GM21619 (cell line): ENCODE data around the gene PCDHA4.
"Not testable (repeated sequence)": the region's sequence is repeated elsewhere in the genome, so short reads cannot be mapped to it uniquely, and the experiment has no call there.

Experiments used
- ATAC-seq: cut with Tn5 transposase; IDR thresholded peaks from one replicate; pipeline ENCODE4 v1.9.1; 2021; ENCODE audit not compliant: unreplicated experiment

Gene PCDHA4

DNA sequence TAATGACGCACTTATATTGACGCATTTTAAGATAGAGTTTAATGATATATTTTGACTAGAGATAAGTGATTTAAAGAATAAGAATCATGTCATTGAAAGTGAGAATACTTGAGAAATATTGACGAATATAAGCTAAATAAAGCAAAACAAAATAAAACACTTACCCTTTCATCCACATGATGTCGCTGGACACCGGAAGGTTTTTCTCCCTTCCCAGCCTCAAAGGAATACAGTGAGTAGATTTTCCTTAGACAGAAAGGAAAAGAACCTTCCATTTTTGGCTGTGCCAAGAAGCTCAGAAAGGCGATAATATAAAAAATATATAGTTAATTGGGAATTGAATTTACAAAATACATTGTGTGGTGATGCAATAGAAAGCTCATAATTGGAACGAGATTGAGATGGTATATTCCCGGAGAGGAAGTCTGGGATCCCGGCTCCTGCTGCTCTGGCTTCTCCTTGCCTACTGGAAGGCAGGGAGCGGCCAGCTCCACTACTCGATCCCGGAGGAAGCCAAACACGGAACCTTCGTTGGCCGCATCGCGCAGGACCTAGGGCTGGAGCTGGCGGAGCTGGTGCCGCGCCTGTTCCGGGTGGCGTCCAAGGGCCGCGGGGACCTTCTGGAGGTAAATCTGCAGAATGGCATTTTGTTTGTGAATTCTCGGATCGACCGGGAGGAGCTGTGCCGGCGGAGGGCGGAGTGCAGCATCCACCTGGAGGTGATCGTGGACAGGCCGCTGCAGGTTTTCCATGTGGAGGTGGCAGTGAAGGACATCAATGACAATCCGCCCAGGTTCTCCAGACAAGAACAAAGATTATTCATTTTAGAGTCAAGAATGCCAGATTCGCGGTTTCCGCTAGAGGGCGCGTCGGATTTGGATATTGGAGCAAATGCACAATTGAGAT is 14.8 kb downstream of the PCDHA4 start, which contains the start of gene PCDHA5:
Gene PCDHA5 (plus strand): TSS at position 239 of the 906 bp plus-strand sequence.
- no peak for ATAC-seq

DNA sequence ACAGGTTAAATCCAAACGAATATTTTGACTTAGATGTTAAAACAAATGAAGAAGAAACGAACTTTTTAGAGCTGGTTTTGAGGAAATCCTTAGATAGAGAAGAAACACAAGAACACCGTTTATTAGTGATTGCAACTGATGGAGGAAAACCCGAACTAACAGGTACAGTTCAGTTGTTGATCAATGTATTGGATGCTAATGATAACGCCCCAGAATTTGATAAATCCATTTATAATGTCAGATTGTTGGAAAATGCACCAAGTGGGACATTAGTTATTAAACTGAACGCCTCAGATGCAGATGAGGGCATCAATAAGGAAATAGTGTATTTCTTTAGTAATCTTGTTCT is 15.4 kb downstream of the PCDHA4 start:
- no peak for ATAC-seq

- not testable (repeated sequence) for ATAC-seq
Observed at GRCh38 chr5:140822969-140823368, 16.1 kb downstream of the PCDHA4 start.

DNA sequence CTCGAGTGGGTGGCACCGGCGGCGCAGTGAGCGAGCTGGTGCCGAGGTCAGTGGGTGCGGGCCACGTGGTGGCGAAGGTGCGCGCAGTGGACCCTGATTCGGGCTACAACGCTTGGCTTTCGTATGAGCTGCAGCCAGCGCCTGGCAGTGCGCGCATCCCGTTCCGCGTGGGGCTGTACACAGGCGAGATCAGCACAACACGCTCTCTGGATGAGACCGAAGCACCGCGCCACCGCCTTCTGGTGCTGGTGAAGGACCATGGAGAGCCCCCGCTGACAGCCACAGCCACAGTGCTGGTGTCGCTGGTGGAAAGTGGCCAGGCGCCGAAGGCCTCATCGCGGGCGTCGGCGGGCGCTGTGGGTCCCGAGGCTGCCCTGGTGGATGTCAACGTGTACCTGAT is 16.6 kb downstream of the PCDHA4 start:
- ATAC-seq, result no peak

DNA sequence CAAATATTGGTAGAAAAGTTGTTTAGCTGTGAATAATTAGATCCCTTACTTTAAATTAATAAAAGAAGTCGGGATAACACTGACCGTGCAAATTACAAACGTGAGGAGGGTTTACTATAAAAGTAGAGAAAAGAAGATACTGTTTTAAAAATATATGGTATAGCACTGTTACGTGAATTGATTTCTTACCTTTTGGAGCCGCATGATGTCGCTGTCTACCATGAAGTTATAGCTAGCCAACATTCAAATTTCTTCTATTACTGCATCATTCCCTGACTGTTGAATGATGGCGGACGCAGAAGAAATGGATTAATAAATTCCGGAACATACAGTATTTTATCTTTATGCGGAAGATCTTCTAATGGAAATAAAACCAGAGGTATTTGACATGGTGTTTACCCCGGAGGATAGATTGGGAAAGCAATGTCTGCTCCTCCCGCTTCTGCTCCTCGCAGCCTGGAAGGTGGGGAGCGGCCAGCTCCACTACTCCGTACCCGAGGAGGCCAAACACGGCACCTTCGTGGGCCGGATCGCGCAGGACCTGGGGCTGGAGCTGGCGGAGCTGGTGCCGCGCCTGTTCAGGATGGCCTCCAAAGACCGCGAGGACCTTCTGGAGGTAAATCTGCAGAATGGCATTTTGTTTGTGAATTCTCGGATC is 21.0 kb downstream of the PCDHA4 start, which contains the start of gene PCDHA6:
Gene PCDHA6 (plus strand): TSS at position 257 of the 658 bp plus-strand sequence. CDS start 132 bp downstream, at position 389.
- ATAC-seq, result no peak

- ATAC-seq, result no peak
Observed at GRCh38 chr5:140828362-140828737, 21.5 kb downstream of the PCDHA4 start.

GRCh38 chr5:140829511-140830501 is 22.9 kb downstream of the PCDHA4 start:
- not testable (repeated sequence) for ATAC-seq

- no peak for ATAC-seq
Observed at GRCh38 chr5:140833993-140834392, 27.1 kb downstream of the PCDHA4 start, which contains the start of gene PCDHA7. TSS of gene PCDHA7 (plus strand) at chr5:140834269. CDS start at chr5:140834384, 115 bp downstream.

DNA sequence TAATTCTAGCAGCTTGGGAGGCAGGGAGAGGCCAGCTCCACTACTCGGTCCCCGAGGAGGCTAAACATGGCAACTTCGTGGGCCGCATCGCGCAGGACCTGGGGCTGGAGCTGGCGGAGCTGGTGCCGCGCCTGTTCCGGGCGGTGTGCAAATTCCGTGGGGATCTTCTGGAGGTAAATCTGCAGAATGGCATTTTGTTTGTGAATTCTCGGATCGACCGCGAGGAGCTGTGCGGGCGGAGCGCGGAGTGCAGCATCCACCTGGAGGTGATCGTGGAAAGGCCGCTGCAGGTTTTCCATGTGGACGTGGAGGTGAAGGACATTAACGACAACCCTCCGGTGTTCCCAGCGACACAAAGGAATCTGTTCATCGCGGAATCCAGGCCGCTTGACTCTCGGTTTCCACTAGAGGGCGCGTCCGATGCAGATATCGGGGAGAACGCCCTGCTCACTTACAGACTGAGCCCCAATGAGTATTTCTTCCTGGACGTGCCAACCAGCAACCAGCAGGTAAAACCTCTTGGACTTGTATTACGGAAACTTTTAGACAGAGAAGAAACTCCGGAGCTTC is 27.7 kb downstream of the PCDHA4 start:
- ATAC-seq, result not testable (repeated sequence)

GRCh38 chr5:140835622-140836510 is 29.0 kb downstream of the PCDHA4 start:
- no peak for ATAC-seq

- no peak for ATAC-seq
Observed at GRCh38 chr5:140840978-140841962, 34.4 kb downstream of the PCDHA4 start, which contains the start of gene PCDHA8. TSS of gene PCDHA8 (plus strand) at chr5:140841187. CDS start at chr5:140841322, 135 bp downstream.

DNA sequence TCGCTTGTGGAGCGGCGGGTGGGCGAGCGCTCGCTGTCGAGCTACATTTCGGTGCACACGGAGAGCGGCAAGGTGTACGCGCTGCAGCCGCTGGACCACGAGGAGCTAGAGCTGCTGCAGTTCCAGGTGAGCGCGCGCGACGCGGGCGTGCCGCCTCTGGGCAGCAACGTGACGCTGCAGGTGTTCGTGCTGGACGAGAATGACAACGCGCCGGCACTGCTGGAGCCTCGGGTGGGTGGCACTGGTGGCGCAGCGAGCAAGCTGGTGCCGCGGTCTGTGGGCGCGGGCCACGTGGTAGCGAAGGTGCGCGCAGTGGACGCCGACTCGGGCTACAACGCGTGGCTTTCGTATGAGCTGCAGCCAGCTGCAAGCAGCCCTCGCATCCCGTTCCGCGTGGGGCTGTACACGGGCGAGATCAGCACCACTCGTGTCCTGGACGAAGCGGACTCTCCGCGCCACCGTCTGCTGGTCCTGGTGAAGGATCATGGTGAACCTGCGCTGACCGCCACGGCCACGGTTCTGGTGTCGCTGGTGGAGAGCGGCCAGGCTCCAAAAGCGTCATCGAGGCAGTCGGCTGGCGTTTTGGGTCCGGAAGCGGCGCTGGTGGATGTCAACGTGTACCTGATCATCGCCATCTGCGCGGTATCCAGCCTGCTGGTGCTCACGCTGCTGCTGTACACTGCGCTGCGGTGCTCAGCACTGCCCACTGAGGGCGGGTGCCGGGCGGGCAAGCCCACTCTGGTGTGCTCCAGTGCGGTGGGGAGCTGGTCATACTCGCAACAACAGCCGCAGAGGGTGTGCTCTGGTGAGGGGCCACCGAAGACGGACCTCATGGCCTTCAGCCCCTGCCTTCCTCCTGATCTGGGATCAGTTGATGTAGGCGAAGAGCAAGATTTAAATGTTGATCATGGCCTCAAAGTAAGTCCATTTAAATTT is 36.2 kb downstream of the PCDHA4 start:
- no peak for ATAC-seq

DNA sequence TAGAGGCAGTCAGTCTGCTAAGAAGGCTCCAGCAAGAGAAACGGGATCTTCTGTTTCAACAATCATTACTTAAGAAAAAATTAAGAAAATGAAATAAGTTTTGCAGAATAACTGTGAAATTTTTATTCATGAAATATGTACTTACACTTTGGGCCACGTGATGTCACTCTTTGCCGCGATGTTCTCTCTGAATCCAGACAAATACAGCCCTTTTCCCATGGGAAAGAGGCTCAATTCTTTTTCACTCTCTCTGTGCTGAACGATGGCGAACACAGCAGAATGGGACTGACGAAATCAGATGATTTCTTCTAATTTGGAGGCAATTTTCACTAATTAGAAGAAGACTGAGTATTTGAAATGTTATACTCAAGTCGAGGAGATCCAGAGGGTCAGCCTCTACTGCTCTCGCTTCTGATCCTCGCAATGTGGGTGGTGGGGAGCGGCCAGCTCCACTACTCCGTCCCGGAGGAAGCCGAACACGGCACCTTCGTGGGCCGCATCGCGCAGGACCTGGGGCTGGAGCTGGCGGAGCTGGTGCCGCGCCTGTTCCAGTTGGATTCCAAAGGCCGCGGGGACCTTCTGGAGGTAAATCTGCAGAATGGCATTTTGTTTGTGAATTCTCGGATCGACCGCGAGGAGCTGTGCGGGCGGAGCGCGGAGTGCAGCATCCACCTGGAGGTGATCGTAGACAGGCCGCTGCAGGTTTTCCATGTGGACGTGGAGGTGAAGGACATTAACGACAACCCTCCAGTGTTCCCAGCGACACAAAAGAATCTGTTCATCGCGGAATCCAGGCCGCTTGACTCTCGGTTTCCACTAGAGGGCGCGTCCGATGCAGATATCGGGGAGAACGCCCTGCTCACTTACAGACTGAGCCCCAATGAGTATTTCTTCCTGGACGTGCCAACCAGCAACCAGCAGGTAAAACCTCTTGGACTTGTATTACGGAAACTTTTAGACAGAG is 41.6 kb downstream of the PCDHA4 start, which contains the start of gene PCDHA9:
Gene PCDHA9 (plus strand): TSS at position 244 of the 964 bp plus-strand sequence. CDS start 114 bp downstream, at position 358.
- not testable (repeated sequence) for ATAC-seq

GRCh38 chr5:140849831-140850634 is 43.2 kb downstream of the PCDHA4 start:
- ATAC-seq, result not testable (repeated sequence)
